CD8-positive, alpha-beta memory T cell (primary cell): Measurements from ENCODE around the gene ATP6V0C. TPM values are rescaled to one million over a fixed set of nuclear protein-coding genes. Genes with fewer than 3 reads are reported as not detected.

ENCODE experiments used
- CTCF ChIA-PET: fragments of 350-600 bp; sonication (Branson Sonifier 250); formaldehyde crosslinking; loops from one replicate; lab custom pipeline; 2021; ENCODE audit warnings: antibody characterized with exemption; lab: Charles Lee
- POLR2A ChIA-PET: fragments of 350-600 bp; sonication (Branson Sonifier 250); formaldehyde crosslinking; loops from one replicate; lab custom pipeline; 2021; ENCODE audit warnings: antibody characterized with exemption; lab: Charles Lee
- DNase-seq, 5 donors: peaks; one replicate each; pipeline versions ENCODE4 v3.0.0 to v3.0.0-alpha.2; 2020 to 2022; ENCODE audit warnings: mixed read lengths in 1 of 5
- H3K27ac ChIP-seq: one replicate; pipeline ENCODE4 v1.7.0; 2013; ENCODE audit warnings: low read depth, mild to moderate bottlenecking, low read length, moderate library complexity
- H3K27me3 ChIP-seq: 2 replicates; pipeline ENCODE4 v1.7.0; 2013; ENCODE audit warnings: low read length, mild to moderate bottlenecking; ENCODE audit not compliant: insufficient read depth, poor library complexity, severe bottlenecking
- H3K36me3 ChIP-seq: 2 replicates; pipeline ENCODE4 v1.7.0; 2013; ENCODE audit warnings: mild to moderate bottlenecking, low read length, moderate library complexity; ENCODE audit not compliant: insufficient read depth
- H3K4me1 ChIP-seq: 2 replicates; pipeline ENCODE4 v1.7.0; 2013; ENCODE audit warnings: mild to moderate bottlenecking, low read length, moderate library complexity; ENCODE audit not compliant: insufficient read depth
- H3K4me3 ChIP-seq: 2 replicates; pipeline ENCODE4 v1.7.0; 2013; ENCODE audit warnings: mild to moderate bottlenecking, low read length
- H3K9me3 ChIP-seq: 2 replicates; pipeline ENCODE4 v1.7.0; 2013; ENCODE audit warnings: mild to moderate bottlenecking, low read length
- H3K27ac Mint-ChIP-seq, 8 donors: one replicate each; pipeline ENCODE4 v1.8.0; 2020 to 2021; ENCODE audit warnings: mixed read lengths in 8 of 8, mild to moderate bottlenecking in 6 of 8, inconsistent platforms in 3 of 8, moderate library complexity in 3 of 8
- H3K27me3 Mint-ChIP-seq, 2 donors: one replicate each; pipeline ENCODE4 v1.8.0; 2020 to 2021; ENCODE audit warnings: mixed read lengths in 2 of 2, mild to moderate bottlenecking in 1 of 2, moderate library complexity in 1 of 2
- H3K36me3 Mint-ChIP-seq, 3 donors: one replicate each; pipeline ENCODE4 v1.8.0; 2020 to 2021; ENCODE audit warnings: mixed read lengths in 3 of 3, inconsistent platforms in 1 of 3, mild to moderate bottlenecking in 1 of 3
- H3K4me1 Mint-ChIP-seq, 3 donors: one replicate each; pipeline ENCODE4 v1.8.0; 2020 to 2021; ENCODE audit warnings: mixed read lengths in 3 of 3, inconsistent platforms in 1 of 3, mild to moderate bottlenecking in 1 of 3
- H3K4me3 Mint-ChIP-seq, 7 donors: one replicate each; pipeline ENCODE4 v1.8.0; 2020 to 2021; ENCODE audit warnings: mixed read lengths in 7 of 7, mild to moderate bottlenecking in 6 of 7, moderate library complexity in 4 of 7, inconsistent platforms in 2 of 7
- H3K9me3 Mint-ChIP-seq, 5 donors: one replicate each; pipeline ENCODE4 v1.8.0; 2020 to 2022; ENCODE audit warnings: mixed read lengths in 5 of 5, mild to moderate bottlenecking in 3 of 5, moderate library complexity in 2 of 5, inconsistent platforms in 1 of 5
- polyA plus RNA-seq: library from polyadenylated mRNA; unstranded; fragments of 300-500 nt; fragmentation: Illumina TruSeq; gene quantifications from one replicate; pipeline ENCODE4 v1.2.3, GENCODE V29; 2021
- total RNA-seq, 2 experiments: library from RNA; stranded (reverse); gene quantifications; one replicate each; pipeline ENCODE4 v1.2.3, GENCODE V29; 2021

The ATP6V0C gene
- total and polyA plus RNA-seq, 3 experiments from 2014 or later, result 101 to 157 (median 154) TPM

DNA sequence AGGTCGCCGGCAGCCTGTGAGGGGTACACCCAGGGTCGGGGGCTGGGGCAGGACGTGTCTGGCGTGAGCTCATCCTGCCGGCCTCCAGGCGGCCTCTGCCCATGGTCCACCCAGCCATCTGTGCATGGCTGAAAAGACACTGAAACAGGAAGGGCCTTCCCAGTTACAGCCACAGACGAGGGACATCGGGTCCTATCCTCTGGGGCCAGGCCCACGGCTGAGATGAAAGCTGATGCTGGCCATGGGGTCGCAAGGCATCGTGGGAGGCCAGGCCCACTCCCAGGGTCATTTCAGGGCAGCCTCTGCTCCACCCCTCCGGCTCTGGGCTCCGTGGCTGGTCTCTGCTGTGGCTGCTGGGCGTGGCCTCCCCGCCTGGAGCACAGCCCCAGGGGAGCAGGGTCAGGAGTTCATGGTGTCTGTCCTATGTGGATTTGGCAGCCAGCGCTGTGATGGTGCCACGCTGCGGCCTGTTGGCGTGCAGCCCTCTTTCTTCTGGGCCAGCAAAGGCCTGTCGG is 16.6 kb upstream of the ATP6V0C start:
- H3K4me1 Mint-ChIP-seq, result no peaks in the 10 kb centered on the region
- no peak for DNase-seq
- H3K4me3 ChIP-seq, result no peak overlapping the region
- ChIA-PET POLR2A (no interaction called here), CTCF (interaction anchor here (2.1 kb wide), 1 partner anchor 302 kb away, joined by 5 read pairs; no protein-coding TSS in a partner anchor)
- H3K27me3 ChIP-seq, result no peaks in the 10 kb centered on the region
- peak overlapping the region in 2 of 8 donors; percentile 10 to 80 for H3K27ac Mint-ChIP-seq
- no peaks in the 10 kb centered on the region for H3K9me3 ChIP-seq
- H3K9me3 Mint-ChIP-seq, result no peaks in the 10 kb centered on the region
- no peaks in the 10 kb centered on the region for H3K27me3 Mint-ChIP-seq
- peaks cover 8% of the 10 kb centered on the region for H3K4me1 ChIP-seq
- H3K36me3 Mint-ChIP-seq, result peaks cover 0 to 23% (median 2%) of the 10 kb centered on the region in 3 donors
- no peaks in the 10 kb centered on the region for H3K36me3 ChIP-seq
- peak overlapping the region; percentile 33 for H3K27ac ChIP-seq
- H3K4me3 Mint-ChIP-seq, result no peak overlapping the region

DNA sequence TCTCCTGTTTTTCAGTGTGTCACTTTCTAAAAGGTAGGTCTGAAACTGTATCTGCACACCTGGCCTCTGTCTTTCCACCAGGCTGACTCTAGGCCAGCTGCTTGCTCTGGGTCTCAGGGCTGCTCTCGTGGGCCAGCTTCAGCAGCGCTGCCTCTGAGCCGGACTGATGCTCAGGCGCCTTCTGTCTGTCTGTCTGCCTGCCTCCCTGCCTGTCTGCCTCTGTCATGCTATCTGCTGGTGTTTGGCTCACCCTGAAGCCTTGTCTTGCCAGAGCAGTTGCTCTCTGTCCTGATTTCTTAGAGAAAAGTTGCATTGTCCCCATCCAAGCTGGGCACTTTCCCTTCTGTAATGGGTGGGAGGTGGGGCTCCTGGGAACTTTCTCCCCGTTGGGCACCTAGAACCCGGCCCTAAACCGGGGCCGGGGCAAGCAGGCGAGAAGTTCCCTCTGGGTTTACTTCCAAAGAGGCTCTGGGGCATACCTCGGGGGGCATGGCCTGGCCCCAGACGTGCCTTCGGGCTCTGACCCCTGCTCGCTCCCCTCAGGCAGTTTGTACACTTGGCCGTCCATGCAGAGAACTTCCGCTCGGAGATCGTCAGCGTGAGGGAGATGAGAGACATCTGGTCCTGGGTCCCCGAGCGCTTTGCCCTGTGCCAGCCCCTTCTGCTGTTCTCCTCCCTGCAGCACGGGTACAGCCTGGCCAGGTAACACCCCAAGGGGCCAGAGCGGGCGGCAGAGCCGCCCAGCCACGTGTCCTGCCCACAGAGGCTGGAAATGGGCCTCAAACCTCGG is 15.9 kb upstream of the ATP6V0C start:
- POLR2A ChIA-PET, result no interaction called here
- Mint-ChIP-seq H3K4me1 (no peaks in the 10 kb centered on the region), H3K27me3 (no peaks in the 10 kb centered on the region), H3K36me3 (peaks cover 0 to 23% (median 0%) of the 10 kb centered on the region in 3 donors), H3K9me3 (no peaks in the 10 kb centered on the region), H3K27ac (peak overlapping the region in 2 of 8 donors; percentile 10 to 80), H3K4me3 (no peak overlapping the region)
- DNase-seq, result no peak
- H3K4me3 ChIP-seq, result no peak overlapping the region
- no peaks in the 10 kb centered on the region for H3K9me3 ChIP-seq
- peaks cover 8% of the 10 kb centered on the region for H3K4me1 ChIP-seq
- CTCF ChIA-PET, result interaction anchor here (2.1 kb wide), 1 partner anchor 303 kb away, joined by 5 read pairs; no protein-coding TSS in a partner anchor
- H3K36me3 ChIP-seq, result no peaks in the 10 kb centered on the region
- H3K27me3 ChIP-seq, result no peaks in the 10 kb centered on the region
- peak overlapping the region; percentile 33 for H3K27ac ChIP-seq

DNA sequence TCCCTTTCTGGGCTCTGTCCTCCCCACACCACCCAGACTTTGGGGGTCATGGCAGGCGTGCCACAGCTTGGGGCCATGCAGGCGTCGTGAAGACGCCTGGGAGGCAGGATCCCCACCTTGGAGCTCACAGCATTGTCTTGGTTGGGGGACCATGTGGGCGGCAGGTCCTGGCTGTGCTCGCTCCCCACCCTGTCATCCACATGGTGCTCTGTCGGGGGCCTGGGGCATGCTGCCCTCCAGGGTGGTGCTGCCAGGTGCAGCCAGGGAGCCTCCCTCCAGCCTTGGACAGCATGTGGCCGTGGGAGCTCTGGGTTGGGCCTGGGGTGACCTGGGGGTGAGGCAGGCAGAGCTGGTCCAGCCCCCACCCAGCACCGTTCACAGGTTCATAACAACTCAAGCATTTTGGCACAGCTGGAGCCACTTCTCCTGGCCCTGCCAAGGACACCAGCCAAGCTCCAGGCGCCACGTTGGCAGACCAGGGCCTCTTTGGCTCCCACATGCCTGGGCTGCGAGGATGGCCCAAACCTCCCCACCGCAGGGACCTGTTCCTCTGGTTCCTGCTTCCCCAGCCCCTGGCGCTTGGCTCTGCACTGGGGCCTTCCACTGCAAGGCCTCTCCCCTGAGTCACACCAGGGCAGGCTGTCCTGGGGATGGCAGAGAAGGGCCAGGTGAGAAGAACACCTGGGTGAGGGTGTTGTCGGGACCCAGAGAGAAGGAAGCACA is 15.1 kb upstream of the ATP6V0C start:
- Histone ChIP-seq H3K9me3 (no peaks in the 10 kb centered on the region), H3K27ac (no peak overlapping the region), H3K4me3 (no peak overlapping the region), H3K27me3 (no peaks in the 10 kb centered on the region), H3K4me1 (peaks cover 8% of the 10 kb centered on the region), H3K36me3 (no peaks in the 10 kb centered on the region)
- ChIA-PET POLR2A (no interaction called here), CTCF (interaction anchor here (2.1 kb wide), 1 partner anchor 304 kb away, joined by 5 read pairs; no protein-coding TSS in a partner anchor)
- H3K9me3 Mint-ChIP-seq, result no peaks in the 10 kb centered on the region
- DNase-seq, result no peak
- no peaks in the 10 kb centered on the region for H3K4me1 Mint-ChIP-seq
- H3K4me3 Mint-ChIP-seq, result no peak overlapping the region
- H3K27ac Mint-ChIP-seq, result no peak overlapping the region
- H3K27me3 Mint-ChIP-seq, result no peaks in the 10 kb centered on the region
- peaks cover 0 to 23% (median 0%) of the 10 kb centered on the region in 3 donors for H3K36me3 Mint-ChIP-seq

DNA sequence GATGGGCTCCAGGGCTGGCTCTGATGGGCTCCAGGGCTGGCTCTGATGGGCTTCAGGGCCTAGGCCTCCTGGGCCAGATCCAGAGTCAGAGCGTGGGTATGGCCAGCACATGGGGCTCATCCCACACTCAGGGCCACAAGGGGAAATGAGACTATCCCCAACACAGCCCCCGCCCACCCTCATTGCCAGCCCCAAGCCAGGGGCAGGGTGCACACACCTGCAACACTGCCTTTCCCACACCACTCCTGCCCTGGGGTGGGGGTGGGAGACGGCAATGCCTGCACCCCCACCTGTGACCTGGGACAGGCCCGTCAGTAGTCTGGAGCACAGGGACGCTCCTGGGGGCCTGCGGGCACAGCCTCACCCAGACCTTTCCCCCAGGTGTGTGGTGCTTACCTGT is 14.3 kb upstream of the ATP6V0C start:
- peaks cover 0 to 23% (median 0%) of the 10 kb centered on the region in 3 donors for H3K36me3 Mint-ChIP-seq
- no peaks in the 10 kb centered on the region for H3K27me3 Mint-ChIP-seq
- no peak overlapping the region for H3K27ac Mint-ChIP-seq
- no peak overlapping the region for H3K4me3 Mint-ChIP-seq
- H3K36me3 ChIP-seq, result no peaks in the 10 kb centered on the region
- no peak overlapping the region for H3K27ac ChIP-seq
- H3K4me1 Mint-ChIP-seq, result no peaks in the 10 kb centered on the region
- no peaks in the 10 kb centered on the region for H3K9me3 ChIP-seq
- peaks cover 8% of the 10 kb centered on the region for H3K4me1 ChIP-seq
- no peak overlapping the region for H3K4me3 ChIP-seq
- ChIA-PET CTCF (interaction anchor here (2.1 to 2.8 kb wide), 2 partner anchors 305 kb away, joined by 5 to 28 read pairs; no protein-coding TSS in a partner anchor), POLR2A (no interaction called here)
- no peak for DNase-seq
- H3K27me3 ChIP-seq, result no peaks in the 10 kb centered on the region
- H3K9me3 Mint-ChIP-seq, result no peaks in the 10 kb centered on the region

DNA sequence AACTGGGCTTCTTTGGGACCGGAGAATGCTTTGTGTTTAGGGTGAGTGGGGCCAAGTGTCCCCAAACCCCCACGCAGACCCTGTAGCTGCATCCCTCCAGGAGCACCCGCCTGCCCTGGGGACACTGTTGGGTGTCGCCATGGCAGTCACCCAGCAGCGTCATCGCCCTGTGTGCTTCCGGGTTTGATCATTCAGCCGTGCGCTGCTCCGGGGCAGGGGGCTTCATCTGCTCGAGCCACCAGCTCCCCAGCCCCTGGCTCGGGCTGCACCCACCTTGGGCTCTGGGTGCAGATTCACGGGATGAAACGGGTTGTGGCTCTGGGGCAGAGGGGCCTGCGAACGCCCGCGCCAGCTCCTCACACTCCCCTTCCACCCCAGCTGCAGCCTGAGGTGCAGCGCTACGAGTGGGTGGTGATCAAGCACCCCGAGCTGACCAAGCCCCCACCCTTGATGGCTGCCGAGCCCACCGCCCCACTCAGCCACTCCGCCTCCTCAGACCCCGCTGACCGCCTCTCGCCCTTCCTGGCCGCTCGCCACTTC is 13.8 kb upstream of the ATP6V0C start:
- Histone ChIP-seq H3K27ac (no peak overlapping the region), H3K27me3 (no peaks in the 10 kb centered on the region), H3K4me3 (no peak overlapping the region), H3K9me3 (no peaks in the 10 kb centered on the region), H3K4me1 (peaks cover 8% of the 10 kb centered on the region), H3K36me3 (no peaks in the 10 kb centered on the region)
- Mint-ChIP-seq H3K4me3 (no peak overlapping the region), H3K27ac (no peak overlapping the region), H3K27me3 (no peaks in the 10 kb centered on the region), H3K4me1 (no peaks in the 10 kb centered on the region), H3K9me3 (no peaks in the 10 kb centered on the region), H3K36me3 (peaks cover 0 to 23% (median 0%) of the 10 kb centered on the region in 3 donors)
- no peak for DNase-seq
- POLR2A ChIA-PET, result no interaction called here
- CTCF ChIA-PET, result interaction anchor here (0.8 to 2.8 kb wide), 7 partner anchors 13 to 359 kb away, joined by 3 to 28 read pairs (median 3); partner anchors contain the start of genes ABCA3 and CCNF

DNA sequence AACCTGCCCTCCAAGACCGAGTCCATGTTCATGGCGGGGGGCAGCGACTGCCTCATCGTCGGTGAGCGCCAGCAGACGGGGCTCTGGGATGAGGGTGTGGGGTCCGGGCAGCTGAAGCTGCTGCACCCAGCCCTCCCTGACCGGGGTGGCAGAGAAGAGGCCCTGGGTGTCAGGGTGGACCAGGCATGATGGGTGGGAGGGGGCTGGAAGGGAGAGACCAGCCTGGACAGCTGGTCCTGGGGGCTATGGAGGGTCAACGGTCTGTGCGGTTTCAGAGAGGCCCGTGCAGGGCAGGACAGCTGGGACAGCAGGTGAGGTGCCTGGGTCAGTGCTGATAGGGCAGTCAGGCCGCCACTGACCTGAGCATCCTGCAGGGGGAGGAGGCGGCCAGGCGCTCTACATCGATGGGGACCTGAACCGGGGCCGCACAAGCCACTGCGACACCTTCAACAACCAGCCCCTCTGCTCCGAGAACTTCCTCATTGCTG is 13.3 kb upstream of the ATP6V0C start:
- ChIA-PET CTCF (interaction anchor here (0.6 to 2.8 kb wide), 15 partner anchors 8 to 360 kb away, joined by 3 to 28 read pairs (median 3); partner anchors contain the start of genes ABCA3, CCNF, CEMP1 and TEDC2), POLR2A (interaction anchor here (1.3 kb wide), 1 partner anchor 306 kb away, joined by 3 read pairs; no protein-coding TSS in a partner anchor)
- Mint-ChIP-seq H3K4me3 (no peak overlapping the region), H3K36me3 (peaks cover 0 to 22% (median 0%) of the 10 kb centered on the region in 3 donors), H3K27me3 (no peaks in the 10 kb centered on the region), H3K4me1 (no peaks in the 10 kb centered on the region), H3K27ac (no peak overlapping the region), H3K9me3 (no peaks in the 10 kb centered on the region)
- no peaks in the 10 kb centered on the region for H3K9me3 ChIP-seq
- no peak overlapping the region for H3K27ac ChIP-seq
- DNase-seq, result no peak
- peaks cover 8% of the 10 kb centered on the region for H3K4me1 ChIP-seq
- no peaks in the 10 kb centered on the region for H3K36me3 ChIP-seq
- H3K4me3 ChIP-seq, result no peak overlapping the region
- H3K27me3 ChIP-seq, result no peaks in the 10 kb centered on the region

DNA sequence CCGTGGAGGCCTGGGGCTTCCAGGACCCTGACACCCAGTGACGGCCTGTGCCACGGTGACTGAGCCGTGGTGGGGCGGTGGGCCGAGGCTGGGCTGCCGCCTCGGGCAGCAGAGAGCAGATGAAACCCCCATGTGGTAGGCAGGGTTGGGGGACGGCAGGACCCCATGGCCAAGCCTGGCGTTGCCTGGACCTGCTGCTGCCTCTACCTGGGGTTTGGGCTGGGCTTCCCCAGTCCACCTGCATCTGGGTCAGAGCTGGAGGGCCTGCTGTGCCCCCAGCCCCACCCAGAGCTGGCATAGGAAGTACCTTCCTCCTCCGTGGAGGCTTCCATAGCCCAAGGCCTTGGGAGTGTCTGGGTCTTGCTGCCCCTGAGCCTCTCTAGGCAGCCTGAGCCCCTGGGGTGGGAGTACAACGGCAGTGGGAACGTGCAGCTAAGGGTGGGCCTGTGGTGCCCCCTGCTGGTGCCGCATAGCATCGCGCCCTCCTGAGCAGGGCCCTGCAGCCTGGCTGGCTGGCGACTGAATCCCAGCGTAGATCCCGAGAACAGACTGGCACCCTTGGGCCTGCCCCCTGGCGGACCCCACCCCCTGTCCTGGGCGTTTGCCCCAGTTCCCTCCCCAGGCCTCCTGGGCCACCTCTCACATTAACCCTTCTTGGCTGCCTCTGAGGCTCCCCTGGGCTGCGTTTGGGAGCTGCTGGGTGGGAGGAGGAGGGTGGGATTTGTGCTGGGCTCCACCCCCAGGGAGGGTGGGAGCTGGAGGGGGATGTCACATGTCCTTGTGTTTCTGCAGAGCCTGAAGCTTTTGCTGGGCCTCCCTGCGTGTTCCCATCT is 12.6 kb upstream of the ATP6V0C start:
- ChIA-PET CTCF (interaction anchor here (0.6 to 2.8 kb wide), 19 partner anchors 9 to 360 kb away, joined by 3 to 28 read pairs (median 3); partner anchors contain the start of genes ABCA3, CCNF, CEMP1 and TEDC2), POLR2A (interaction anchor here (0.6 to 1.3 kb wide), 2 partner anchors 101 to 307 kb away, joined by 3 read pairs; no protein-coding TSS in a partner anchor)

More for the DNA sequence above, 12.6 kb upstream of the ATP6V0C start:
- H3K4me1 ChIP-seq, result peaks cover 8% of the 10 kb centered on the region
- Mint-ChIP-seq H3K4me1 (no peaks in the 10 kb centered on the region), H3K36me3 (peaks cover 0 to 17% (median 0%) of the 10 kb centered on the region in 3 donors), H3K27me3 (no peaks in the 10 kb centered on the region), H3K4me3 (no peak overlapping the region), H3K27ac (peak overlapping the region in 1 of 8 donors; percentile 72), H3K9me3 (no peaks in the 10 kb centered on the region)
- H3K27me3 ChIP-seq, result no peaks in the 10 kb centered on the region
- H3K36me3 ChIP-seq, result no peaks in the 10 kb centered on the region
- H3K4me3 ChIP-seq, result no peak overlapping the region
- no peaks in the 10 kb centered on the region for H3K9me3 ChIP-seq
- H3K27ac ChIP-seq, result no peak overlapping the region
- DNase-seq, result peak; percentile 70 to 85 (median 72)
